HG02970 (cell line): Measurements from ENCODE around the gene DGKH.
"Not testable (repeated sequence)": the region's sequence is repeated elsewhere in the genome, so short reads cannot be mapped to it uniquely, and the experiment has no call there.

Source experiments
- ATAC-seq: cut with Tn5 transposase; IDR thresholded peaks from one replicate; pipeline ENCODE4 v1.9.1; 2021; ENCODE audit warnings: mild to moderate bottlenecking, moderate library complexity, moderate number of reproducible peaks; ENCODE audit not compliant: unreplicated experiment, low FRiP score

The DGKH gene

DNA sequence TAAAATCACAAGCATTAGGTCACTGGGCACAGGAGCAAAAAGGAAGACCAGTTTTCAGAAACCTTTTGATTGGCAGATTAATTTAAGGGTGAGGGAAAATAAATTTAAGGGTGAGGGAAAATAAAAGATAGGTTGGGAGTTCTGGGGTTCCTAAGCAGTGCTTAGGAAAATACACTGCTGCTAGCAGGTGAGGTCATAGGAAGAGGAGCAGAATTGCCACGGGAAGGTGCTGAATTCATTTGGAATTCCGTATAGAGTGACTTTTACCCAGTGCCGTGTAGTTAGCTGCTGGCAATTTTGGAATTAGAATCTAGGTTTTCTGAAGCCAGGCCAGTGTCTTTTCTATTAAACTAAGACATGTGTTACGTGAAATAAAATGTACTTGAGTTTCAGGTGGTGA is 59.8 kb downstream of the DGKH start:
- no peak for ATAC-seq

DNA sequence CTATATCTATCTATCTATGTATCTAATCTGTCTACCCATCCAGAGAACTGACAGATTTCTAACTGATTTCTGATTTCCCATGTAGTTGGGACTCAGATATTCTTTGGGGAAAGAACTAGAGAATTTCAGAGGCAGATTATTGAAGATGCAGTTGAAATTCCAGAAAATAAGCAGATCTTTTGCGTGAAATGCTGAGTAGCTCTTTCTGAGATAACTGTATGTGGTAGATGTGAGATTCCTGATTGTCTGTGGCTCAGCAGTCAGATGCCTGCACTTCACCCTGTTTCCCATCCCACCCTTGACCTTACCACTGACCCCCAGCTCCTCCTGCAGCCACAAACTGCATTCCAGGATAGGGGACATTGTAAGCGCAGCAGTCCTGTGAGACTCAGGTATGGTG is 61.5 kb downstream of the DGKH start:
- ATAC-seq: no peak

DNA sequence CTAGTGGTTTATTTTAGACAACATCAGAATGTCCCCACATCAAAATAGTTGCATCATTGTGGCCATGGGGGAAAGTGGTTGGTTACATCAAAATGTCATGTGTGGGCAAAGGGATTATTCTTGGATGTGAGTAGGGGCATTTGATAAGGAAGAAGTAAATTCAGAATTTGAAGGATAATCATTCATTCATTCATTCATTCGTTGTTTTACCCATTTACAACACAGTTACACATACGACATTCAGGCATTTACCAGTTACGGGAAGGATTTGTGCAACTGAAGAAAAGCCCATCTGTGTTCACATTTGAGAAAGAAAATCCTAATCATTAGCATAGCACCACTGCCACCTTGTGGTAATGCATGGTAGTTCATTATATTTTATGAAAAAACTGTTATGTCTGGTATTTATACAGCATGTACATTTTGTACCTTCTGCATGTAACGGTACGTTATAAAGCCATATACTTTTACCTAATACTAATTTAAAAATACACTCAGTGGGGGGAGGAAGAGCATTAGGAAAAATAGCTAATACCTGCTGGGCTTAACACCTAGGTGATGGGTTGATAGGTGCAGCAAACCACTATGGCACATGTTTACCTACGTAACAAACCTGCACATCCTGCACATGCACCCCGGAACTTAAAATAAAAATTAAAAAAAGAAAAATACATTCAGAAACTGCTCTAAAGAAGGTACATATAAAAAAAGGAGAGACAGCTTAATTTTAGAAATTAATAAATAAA is 62.1 kb downstream of the DGKH start:
- ATAC-seq: no peak

DNA sequence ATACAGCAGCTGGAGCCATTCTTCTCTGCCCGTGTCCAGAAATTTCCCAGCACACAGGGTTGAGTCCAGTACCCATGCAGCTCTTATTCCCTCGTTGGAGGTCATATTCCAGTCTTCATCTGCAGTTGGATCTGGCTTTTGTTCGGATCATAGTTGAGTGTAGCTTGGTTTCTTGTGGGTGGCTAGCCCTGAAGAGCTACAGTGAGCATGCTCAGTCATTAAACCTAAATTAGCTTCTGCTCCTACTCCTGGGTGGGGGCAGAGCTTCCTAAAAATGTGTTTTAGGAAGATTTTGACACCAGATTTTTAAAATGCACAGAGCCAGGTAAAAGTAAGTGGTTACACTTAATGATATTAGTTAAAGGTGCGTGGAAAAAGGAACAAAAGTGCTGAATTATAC is 64.4 kb downstream of the DGKH start:
- no peak for ATAC-seq

DNA sequence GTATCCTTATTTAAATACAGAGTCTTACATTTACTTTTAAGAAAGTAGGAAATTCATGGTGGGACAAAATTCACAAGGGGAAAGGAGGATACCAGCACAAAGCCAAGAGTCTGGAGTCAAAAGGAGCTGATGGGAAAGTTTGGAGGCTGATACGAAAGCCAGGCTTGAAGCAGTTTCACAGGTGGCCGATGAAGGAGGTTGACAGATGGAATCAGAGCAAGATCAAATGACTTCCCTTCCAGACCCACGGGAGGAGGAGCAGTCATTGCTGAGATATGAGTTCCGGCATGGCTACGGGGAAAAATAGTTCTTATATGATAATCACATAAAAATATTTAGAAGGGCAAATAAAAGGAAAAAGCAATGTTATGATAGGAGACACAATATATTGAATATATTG is 65.0 kb downstream of the DGKH start:
- ATAC-seq: no peak

DNA sequence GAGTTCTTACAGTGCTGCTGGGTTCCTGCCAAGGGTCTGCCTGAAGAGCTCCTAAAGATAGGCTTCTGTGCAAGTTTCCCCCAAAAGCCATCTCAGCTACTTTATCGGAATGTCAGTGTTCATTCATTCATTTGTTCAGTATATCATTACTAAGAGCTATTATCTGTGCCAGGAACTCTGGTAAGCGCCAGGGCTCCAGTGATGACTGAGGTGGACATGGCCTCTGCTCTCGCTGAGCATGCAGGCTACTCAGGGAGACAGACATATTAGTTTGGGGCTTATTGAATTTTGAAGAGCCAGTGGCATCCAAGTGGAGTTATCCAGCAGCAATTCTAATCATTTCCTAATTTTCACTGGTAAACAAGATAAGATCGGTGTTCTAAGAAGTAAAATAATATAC is 65.8 kb downstream of the DGKH start:
- ATAC-seq: no peak

DNA sequence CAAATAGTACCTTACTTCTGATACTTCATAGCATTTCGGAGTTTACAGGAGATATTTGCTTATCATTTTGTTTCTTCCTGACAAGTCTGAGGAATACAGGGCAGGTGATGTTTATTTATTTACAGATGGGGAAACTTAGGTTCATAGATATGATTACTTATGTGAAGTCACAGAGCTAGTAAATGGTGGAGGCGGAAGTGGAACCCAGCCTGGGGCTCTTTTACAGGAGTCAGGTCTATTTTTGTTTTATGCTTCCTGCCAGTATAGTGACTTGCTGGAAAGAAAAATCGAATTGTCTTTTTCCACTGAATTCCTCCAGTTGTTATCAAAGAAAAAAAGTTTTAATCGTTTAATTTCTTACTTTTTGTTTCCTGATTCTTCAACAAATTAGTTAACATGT is 66.5 kb downstream of the DGKH start:
- ATAC-seq: no peak

DNA sequence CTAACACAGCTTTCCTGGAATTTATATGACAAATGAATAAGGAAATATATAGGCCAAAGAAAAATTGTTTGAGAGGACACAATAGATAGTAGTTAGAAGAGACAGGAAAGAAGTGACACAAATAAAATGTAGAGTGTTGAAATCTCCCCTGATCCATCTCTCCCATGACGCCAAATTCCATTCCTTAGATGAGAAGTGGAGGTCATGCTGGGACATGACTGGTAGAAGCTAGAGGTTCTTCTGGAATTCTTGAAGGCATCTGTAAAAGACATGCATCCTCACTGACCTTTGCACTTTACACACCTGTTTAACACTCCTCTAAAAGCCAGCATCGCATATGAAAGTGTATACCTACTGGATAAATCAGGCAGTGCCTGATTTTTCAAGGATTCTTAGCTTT is 67.8 kb downstream of the DGKH start:
- no peak for ATAC-seq

DNA sequence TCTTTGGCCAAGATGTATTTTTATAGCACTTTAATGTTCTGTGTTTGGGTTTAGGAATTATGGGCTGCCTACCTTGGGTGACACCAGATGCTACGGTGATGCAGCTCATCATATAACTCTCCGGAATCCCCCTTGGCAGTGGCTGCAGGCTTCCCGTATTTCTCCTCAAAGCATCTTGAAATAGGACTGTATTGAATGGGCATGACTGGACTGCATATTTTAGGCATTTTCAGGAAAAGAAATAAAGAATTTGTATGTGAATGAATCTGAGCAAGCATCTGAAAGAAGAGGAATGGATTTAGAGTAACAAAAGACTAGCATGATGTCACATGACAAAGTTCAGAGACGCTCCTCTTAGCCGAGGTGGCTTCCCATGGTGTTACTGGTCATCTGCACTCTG is 70.6 kb downstream of the DGKH start:
- ATAC-seq: no peak

DNA sequence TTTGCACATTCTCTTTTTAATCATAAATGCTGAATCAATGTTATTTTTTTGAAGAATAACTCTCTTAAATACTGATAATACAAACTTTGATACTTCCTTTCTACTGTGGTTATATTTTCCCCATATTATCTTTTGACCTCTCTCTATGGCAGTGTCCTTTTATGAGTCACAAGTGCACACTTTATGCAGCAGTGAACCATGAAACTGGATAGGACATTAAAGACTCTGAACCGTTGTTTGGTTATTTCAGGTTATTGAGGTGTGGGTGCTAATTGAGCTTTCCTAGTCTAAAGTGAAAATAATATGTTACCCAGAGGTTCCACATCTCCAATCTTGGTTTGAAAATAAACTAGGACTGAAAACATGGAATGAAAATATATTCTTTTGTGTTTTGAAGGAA is 71.4 kb downstream of the DGKH start:
- no peak for ATAC-seq

DNA sequence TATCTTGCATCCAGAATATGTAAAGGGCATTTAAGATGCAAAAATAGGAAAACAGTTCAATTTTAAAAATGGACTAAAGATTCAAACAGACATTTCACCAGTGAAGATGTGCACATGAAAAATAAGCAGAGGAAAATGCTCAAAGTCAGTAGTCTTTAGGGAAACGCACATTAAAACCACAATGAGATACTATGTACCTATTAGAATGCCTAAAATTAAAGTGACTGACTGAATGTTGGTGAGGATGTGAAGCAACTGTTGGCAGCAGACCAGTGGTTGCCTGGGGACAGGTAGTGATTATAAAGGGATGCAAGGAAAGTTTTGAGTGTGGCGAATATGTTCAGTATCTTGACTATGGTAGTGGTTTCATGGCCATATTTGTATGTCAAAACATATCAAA is 75.2 kb downstream of the DGKH start:
- no peak for ATAC-seq

DNA sequence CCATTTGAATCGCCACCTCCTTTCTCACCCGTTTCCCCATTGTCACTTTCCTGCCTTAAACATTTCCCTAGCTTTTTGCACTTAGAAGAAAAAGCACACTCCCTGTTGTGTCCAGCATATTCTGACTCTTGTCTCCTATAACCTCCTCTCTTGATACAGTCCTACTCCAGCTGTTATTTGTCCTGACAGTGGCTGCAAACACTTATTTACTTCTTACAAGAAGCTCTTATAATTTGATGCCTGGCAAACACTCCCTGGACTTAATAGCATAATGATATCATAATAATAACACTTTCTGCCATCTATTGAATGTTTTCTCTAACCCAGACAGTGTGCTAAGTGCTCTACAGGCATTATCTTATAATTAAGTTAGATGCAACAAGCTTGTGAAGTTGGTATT is 76.6 kb downstream of the DGKH start:
- ATAC-seq: no peak

DNA sequence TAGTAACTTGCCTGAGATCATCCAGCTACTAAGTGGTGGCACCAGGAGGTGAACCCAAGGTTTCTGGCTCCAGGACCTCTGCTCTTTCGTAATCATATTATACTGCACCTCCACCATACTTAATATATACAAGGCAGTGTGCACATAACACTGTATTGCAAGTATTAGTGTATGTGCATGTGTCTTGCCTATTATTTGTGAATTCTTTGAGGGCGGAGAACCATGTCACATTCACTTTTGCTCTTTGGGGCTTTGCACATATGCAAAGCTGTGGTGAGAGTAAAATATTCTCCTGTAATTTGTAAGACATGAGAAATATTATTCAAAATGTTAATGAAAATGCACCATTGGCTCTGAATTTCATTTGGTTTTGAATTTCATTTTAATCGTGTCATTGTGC is 78.6 kb downstream of the DGKH start:
- ATAC-seq: no peak

DNA sequence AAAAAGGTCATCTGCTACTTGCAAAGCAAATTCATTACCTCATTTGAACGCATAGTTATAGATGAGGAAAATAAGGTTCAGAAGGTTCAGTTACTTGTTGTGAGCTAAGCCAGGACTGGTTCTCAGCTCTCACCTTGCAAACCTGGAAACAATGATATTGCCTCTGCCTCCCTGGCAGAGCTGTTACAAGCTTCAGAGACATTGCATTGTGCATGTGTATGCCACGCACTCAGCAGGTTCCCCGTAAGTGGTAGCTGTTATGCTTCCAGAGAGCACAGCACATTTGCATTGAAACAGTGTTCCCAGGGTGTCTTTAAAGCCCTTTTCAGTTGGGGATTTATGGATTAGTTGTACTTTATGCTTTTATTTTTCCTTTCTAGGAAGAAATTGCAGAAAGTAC is 80.6 kb downstream of the DGKH start:
- no peak for ATAC-seq

DNA sequence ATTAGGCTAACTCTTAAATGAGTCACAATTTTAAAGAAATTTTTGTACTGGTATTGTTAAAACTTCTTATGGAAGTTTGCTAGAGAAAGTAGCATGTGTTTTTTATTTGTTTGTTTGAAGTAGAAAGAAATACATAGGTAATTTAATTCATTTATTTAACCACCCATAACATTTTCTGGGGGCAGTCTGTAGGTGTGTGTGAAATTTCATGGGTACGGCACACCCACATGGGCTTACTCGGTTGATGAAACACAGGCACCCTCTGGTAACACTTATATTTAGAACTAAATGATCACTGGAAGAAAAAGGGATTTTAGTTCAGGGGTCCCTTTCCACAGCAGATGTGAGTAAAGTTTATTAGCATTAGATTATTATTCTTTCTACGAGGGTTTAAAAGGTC is 88.1 kb downstream of the DGKH start:
- no peak for ATAC-seq

DNA sequence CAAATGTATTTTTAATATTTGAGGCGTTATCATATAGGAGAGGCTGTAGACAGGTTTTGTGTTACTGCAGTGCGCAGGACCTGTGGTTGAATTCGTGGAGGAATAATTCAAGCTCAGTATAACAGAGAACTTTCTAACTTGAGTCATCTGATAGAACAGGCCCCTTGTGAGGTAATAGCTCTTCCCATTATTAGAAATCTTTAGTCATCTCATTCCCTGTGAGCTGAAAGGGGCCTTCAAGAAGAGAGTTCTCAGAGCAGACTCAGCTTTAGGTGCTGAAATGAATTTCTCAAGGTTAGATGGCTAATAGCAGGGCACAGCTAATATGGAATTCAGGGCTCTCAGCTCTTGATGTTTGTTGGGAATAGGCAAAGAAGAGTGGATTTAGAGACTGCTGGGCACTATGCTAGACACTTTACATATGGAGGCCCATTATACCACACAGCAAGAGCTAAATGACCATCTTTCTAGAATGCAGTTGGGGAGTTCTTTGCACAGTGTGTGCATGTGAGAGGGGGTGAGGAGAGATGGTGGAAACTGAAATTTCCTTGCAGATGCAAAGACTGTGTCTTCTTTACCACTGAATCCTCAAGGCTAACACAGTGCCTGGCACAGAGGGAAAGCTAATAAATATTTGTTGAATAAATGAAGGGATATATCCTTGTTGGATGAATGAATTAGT is 89.5 kb downstream of the DGKH start:
- ATAC-seq: no peak

DNA sequence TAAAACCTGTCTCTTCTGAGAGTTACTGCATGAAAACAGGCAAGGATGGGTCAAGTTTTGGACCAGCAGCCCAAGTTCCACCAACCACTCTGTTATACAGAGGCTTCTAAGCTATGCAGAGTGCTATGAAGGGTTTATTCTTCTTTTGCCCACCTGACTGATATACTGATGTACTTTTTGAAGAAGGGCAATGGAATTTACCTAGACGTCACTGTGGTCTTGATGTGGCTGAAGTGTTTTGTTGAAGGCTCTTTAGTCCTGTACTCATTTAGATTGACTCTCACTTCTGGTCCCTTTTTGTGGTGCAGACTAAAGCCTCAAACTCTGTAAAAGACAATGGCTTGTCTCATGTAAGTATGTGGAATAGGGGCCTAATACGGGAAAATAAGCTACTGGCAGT is 92.0 kb downstream of the DGKH start:
- ATAC-seq: no peak

DNA sequence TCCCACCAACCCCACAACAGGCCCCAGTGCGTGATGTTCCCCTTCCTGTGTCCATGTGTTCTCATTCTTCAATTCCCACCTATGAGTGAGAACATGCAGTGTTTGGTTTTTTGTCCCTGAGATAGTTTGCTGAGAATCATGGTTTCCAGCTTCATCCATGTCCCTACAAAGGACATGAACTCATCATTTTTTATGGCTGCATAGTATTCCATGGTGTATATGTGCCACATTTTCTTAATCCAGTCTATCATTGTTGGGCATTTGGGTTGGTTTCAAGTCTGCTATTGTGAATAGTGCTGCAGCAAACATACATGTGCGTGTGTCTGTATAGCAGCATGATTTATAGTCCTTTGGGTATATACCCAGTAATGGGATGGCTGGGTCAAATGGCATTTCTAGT is 92.6 kb downstream of the DGKH start:
- ATAC-seq: not testable (repeated sequence)

DNA sequence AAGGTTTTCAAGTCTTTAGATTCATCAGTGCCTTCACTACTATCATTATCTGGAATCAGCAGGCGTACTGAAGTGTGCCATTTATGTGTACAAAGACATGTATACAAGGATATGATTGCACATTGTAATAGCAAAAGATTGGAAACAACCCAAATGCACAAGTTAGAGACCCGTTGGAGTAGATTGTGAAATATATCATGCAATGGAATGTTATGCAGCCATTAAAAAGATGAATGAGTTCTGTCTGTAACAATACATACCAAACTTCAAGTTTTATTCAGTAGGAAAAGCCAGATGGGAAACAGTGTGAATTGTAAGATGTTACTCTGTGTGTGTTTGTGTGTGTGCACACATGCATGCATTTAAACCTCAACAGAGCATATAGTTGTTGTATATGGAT is 97.9 kb downstream of the DGKH start:
- ATAC-seq: no peak

DNA sequence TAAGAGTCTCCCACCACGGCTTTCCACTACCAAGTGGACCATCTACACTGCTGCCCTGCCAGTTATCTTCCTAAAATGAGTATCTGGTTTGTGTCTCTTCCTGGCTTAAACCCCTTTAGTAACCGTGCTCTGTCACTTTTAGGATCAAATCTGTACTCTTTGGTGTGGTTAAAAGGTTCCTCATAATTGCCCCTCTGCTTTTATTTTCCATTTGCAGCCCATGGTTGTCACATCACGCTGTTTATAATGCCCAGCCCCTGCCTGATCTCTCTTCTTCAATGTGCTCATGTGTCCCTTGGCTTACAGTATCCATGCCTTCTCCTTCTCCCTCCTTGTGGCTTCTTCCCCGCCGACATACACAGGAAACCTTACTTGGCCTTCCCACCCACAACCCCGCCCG is 100.1 kb downstream of the DGKH start:
- ATAC-seq: no peak

DNA sequence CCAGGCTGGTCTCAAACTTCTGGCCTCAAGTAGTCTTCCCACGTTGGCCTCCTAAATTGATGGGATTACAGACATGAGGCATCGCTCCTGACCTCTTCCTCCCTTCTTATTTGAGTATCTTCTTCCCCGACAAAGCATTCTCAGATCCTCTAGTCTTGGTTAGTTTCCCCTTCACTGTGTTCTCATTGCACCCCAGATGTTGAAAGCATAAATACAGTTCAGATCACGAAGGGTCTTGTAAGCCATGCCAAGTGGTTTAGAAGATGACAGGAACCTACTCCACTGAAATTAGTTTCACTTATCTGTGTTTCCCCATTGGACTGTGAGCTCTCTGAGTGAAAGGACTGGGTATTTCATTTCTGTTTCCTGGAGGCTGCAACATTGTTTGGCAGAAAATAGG is 100.7 kb downstream of the DGKH start:
- ATAC-seq: no peak

DNA sequence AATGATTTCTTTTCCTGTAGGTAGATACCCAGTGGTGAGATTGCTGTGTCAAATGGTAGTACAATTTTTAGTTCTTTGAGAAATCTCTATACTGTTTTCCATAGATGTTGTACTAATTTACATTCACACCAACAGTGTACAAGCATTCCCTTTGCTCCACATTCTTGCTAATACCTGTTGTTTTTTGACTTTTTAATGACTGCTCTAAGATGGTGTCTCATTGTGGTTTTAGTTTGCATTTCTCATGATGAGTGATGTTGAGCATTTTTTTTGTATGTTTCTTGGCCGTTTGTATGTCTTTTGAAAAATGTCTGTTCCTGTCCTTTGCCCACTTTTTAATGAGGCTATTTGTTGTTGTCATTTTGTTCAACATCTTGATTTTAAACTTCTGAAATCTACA is 103.3 kb downstream of the DGKH start:
- no peak for ATAC-seq
